Activated CD8-positive, alpha-beta memory T cell treated with anti-CD3 and anti-CD28 coated beads for 36 hours (primary cell): Measurements from ENCODE around the gene A2M. TPM values are rescaled to one million over a fixed set of nuclear protein-coding genes. Genes with fewer than 3 reads are reported as not detected.

Experiments used
- CTCF ChIA-PET: fragments of 350-600 bp; sonication (Branson Sonifier 250); formaldehyde crosslinking; loops from one replicate; lab custom pipeline; 2021; ENCODE audit warnings: antibody characterized with exemption; lab: Charles Lee
- POLR2A ChIA-PET: fragments of 350-600 bp; sonication (Branson Sonifier 250); formaldehyde crosslinking; loops from one replicate; lab custom pipeline; 2021; ENCODE audit warnings: antibody characterized with exemption; lab: Charles Lee
- total RNA-seq, 2 experiments: library from RNA; stranded (reverse); gene quantifications; one replicate each; pipeline ENCODE4 v1.2.3, GENCODE V29; 2021

A2M gene
- total RNA-seq, 2 experiments from 2014 or later: not detected

- CTCF ChIA-PET: no interaction called here
These were observed 12.5 kb downstream of the A2M start for GRCh38 chr12:9103050-9103849.

GRCh38 chr12:9101018-9101687, 14.6 kb downstream of the A2M start:
- CTCF ChIA-PET: interaction anchor here (0.7 to 0.8 kb wide), 2 partner anchors 43 to 91 kb away, joined by 3 read pairs; no protein-coding TSS in a partner anchor
- POLR2A ChIA-PET: no interaction called here

More at GRCh38 chr12:9103050-9103849, 12.5 kb downstream of the A2M start:
- POLR2A ChIA-PET: no interaction called here

GRCh38 chr12:9099552-9100190, 16.0 kb downstream of the A2M start:
- POLR2A ChIA-PET: no interaction called here

GRCh38 chr12:9098463-9099026, 17.2 kb downstream of the A2M start:
- POLR2A ChIA-PET: no interaction called here
- CTCF ChIA-PET: no interaction called here

More at GRCh38 chr12:9099552-9100190, 16.0 kb downstream of the A2M start:
- CTCF ChIA-PET: no interaction called here

- POLR2A ChIA-PET: no interaction called here
- CTCF ChIA-PET: no interaction called here
These were observed 17.6 kb downstream of the A2M start for GRCh38 chr12:9098115-9098452.

- CTCF ChIA-PET: no interaction called here
These were observed 19.0 kb downstream of the A2M start for GRCh38 chr12:9096563-9097176.

GRCh38 chr12:9095322-9095721, 20.4 kb downstream of the A2M start:
- CTCF ChIA-PET: interaction anchor here (0.5 kb wide), 1 partner anchor 255 kb away, joined by 3 read pairs; no protein-coding TSS in a partner anchor
- POLR2A ChIA-PET: no interaction called here

More at GRCh38 chr12:9096563-9097176, 19.0 kb downstream of the A2M start:
- POLR2A ChIA-PET: no interaction called here

GRCh38 chr12:9094512-9095206, 21.1 kb downstream of the A2M start:
- POLR2A ChIA-PET: no interaction called here
- CTCF ChIA-PET: no interaction called here

GRCh38 chr12:9091891-9092598, 23.7 kb downstream of the A2M start:
- ChIA-PET CTCF (no interaction called here), POLR2A (no interaction called here)

GRCh38 chr12:9090220-9090619, 25.5 kb downstream of the A2M start:
- CTCF ChIA-PET: no interaction called here
- POLR2A ChIA-PET: no interaction called here

- CTCF ChIA-PET: no interaction called here
These were observed 28.5 kb downstream of the A2M start for GRCh38 chr12:9087087-9087835.

GRCh38 chr12:9086087-9086486, 29.6 kb downstream of the A2M start:
- POLR2A ChIA-PET: no interaction called here

More at GRCh38 chr12:9087087-9087835, 28.5 kb downstream of the A2M start:
- POLR2A ChIA-PET: no interaction called here

GRCh38 chr12:9084417-9084816, 31.3 kb downstream of the A2M start:
- CTCF ChIA-PET: no interaction called here
- POLR2A ChIA-PET: no interaction called here

More at GRCh38 chr12:9086087-9086486, 29.6 kb downstream of the A2M start:
- CTCF ChIA-PET: no interaction called here

GRCh38 chr12:9083793-9084192, 31.9 kb downstream of the A2M start:
- ChIA-PET POLR2A (no interaction called here), CTCF (no interaction called here)

GRCh38 chr12:9081667-9082427, 33.9 kb downstream of the A2M start:
- POLR2A ChIA-PET: no interaction called here
- CTCF ChIA-PET: no interaction called here

- CTCF ChIA-PET: no interaction called here
- POLR2A ChIA-PET: no interaction called here
These were observed 35.6 kb downstream of the A2M start for GRCh38 chr12:9079883-9080675.
